Gastroesophageal sphincter (tissue), 4 donors: ENCODE results near the gene TERC. TPM values are rescaled to one million over a fixed set of nuclear protein-coding genes. Genes with fewer than 3 reads are reported as not detected.
"Not testable (repeated sequence)": the region's sequence is repeated elsewhere in the genome, so short reads cannot be mapped to it uniquely, and the experiment has no call there.

Experiments used
- ATAC-seq: fragments of 150-250 bp; one replicate; pipeline ENCODE4 v1.9.1; 2016; ENCODE audit warnings: mild to moderate bottlenecking, moderate library complexity
- H3K27ac ChIP-seq, 4 donors: fragments of 200-600 bp; sonication (generic) in 3 of 4; 1 replicate in 3 of 4; 2 replicates in 1 of 4; pipeline ENCODE4 v1.5.1; 2016 to 2019
- H3K27me3 ChIP-seq: fragments of 200-600 bp; sonication (generic); one replicate; pipeline ENCODE4 v1.5.1; 2019
- H3K36me3 ChIP-seq, 2 donors: fragments of 200-600 bp; sonication (generic); one replicate each; pipeline ENCODE4 v1.5.1; 2019; ENCODE audit warnings: control low read depth in 1 of 2
- H3K4me1 ChIP-seq, 3 donors: fragments of 200-600 bp; sonication (generic); 1 replicate in 2 of 3; 2 replicates in 1 of 3; pipeline ENCODE4 v1.5.1; 2016 to 2019; ENCODE audit warnings: control low read depth in 2 of 3
- H3K4me3 ChIP-seq, 2 donors: fragments of 200-600 bp; sonication (generic); one replicate each; pipeline ENCODE4 v1.5.1; 2019; ENCODE audit warnings: mild to moderate bottlenecking in 1 of 2, moderate library complexity in 1 of 2
- H3K9me3 ChIP-seq, 3 donors: fragments of 200-600 bp; sonication (generic); one replicate each; pipeline ENCODE4 v1.5.1; 2017 to 2019; ENCODE audit warnings: control low read depth in 2 of 3
- CTCF ChIP-seq, 4 experiments: fragments of 200-600 bp in 2 of 4; fragments of 450-650 bp in 2 of 4; sonication (generic) in 1 of 4; IDR thresholded peaks; one replicate each; pipeline ENCODE4 v1.5.1; 2017 to 2019; ENCODE audit warnings: antibody characterized with exemption in 4 of 4, mild to moderate bottlenecking in 2 of 4, moderate library complexity in 2 of 4
- EP300 ChIP-seq: sonication (generic); formaldehyde crosslinking; IDR thresholded peaks from one replicate; pipeline ENCODE4 v1.6.1; 2017; ENCODE audit warnings: antibody characterized with exemption, mild to moderate bottlenecking
- POLR2A ChIP-seq, 2 donors: fragments of 450-650 bp; IDR thresholded peaks; one replicate each; pipeline ENCODE4 v1.6.1; 2017; ENCODE audit warnings: antibody characterized with exemption in 2 of 2, mild to moderate bottlenecking in 2 of 2, moderate library complexity in 1 of 2
- POLR2AphosphoS5 ChIP-seq: sonication (generic); formaldehyde crosslinking; IDR thresholded peaks from one replicate; pipeline ENCODE4 v1.6.1; 2017; ENCODE audit warnings: antibody characterized with exemption
- WGBS, 2 donors: methylation state at CpG; one replicate each; pipeline ENCODE4 v1.1.5; 2018; ENCODE audit warnings: low coverage in 1 of 2; 5-methylcytosine and 5-hydroxymethylcytosine counted together
- small RNA-seq, 4 donors: library from RNA; depleted of rRNA; stranded (forward); fragments of <200 nt; gene quantifications; one replicate each; pipeline ENCODE3, GENCODE V24; 2016
- total RNA-seq, 4 donors: library from RNA; depleted of rRNA; stranded (reverse); fragments of >200 nt; gene quantifications; one replicate each; pipeline ENCODE4 v1.1.0, GENCODE V29; 2016

The TERC gene
- total RNA-seq, 4 donors from 2014 or later, result 25.5 to 97.1 (median 38.6) TPM

DNA sequence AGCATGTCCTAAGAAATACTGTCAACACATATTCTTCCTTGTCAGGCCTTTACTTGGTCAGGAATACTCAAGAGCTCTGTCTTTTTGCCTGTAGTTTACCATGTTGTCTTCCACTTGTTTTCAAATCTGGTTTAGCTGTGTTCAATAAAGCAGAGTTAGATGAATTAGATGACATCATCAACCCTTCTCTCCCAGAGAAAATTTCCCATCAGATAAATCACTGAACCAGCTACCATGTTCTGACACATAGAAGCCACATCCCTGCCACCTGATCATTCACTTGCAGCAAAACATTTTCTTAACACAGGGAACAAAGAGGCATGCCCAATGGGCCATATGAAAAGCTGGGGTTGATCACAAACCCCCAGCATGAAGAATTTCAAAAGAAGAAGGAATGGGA is 42.1 kb downstream of the TERC start:
- no peaks in the 10 kb centered on the region for H3K27me3 ChIP-seq
- H3K4me1 ChIP-seq, result no peaks in the 10 kb centered on the region
- H3K4me3 ChIP-seq, result no peak overlapping the region
- H3K36me3 ChIP-seq, result no peaks in the 10 kb centered on the region
- TF ChIP-seq POLR2A (IDR thresholded peaks at IDR 0.05) (no peak), CTCF (IDR thresholded peaks at IDR 0.05) (no peak), POLR2AphosphoS5 (no peak), EP300 (no peak)
- no peak overlapping the region for H3K27ac ChIP-seq
- H3K9me3 ChIP-seq, result no peaks in the 10 kb centered on the region
- ATAC-seq, result no peak

GRCh38 chr3:169718415-169718814 is 46.4 kb downstream of the TERC start:
- H3K27ac ChIP-seq, H3K27me3 ChIP-seq, H3K4me1 ChIP-seq, ATAC-seq, H3K9me3 ChIP-seq, H3K4me3 ChIP-seq, H3K36me3 ChIP-seq: not testable (repeated sequence)
- no CpG with 5 or more reads among the region's 4 CpGs for WGBS, 2 donors

Small RNA genes within 50 kb of the gene (small RNA-seq; reads per million reads assigned to genes)
- gene RNU6-637P, result 0 reads per million in 4 donors

Other genes with a start within 250 kb of the TERC start
- 10 to 100 TPM; 13.7 to 92.6 (median 55.6) TPM for gene MECOM, start 101.3 kb downstream of the TERC start, total RNA-seq
- gene ACTRT3, start 4.5 kb upstream of the TERC start, total RNA-seq, result 1 to 10 TPM; 1.8 to 5.1 (median 4.5) TPM
- gene MYNN, start 8.3 kb upstream of the TERC start, total RNA-seq, result 10 to 100 TPM; 13.3 to 32.8 (median 19.5) TPM
- gene LRRIQ4, start 47.8 kb upstream of the TERC start, total RNA-seq, result not detected
- 1 to 10 TPM; 3.1 to 7.9 (median 5.9) TPM for gene LRRC34, start 47.8 kb upstream of the TERC start, total RNA-seq
- gene LRRC31, start 104.9 kb upstream of the TERC start, total RNA-seq, result under 1 TPM in 1 of 4 donors, not detected in 3; 0.35 TPM
- gene SAMD7, start 146.5 kb upstream of the TERC start, total RNA-seq, result not detected
- gene SEC62, start 201.7 kb upstream of the TERC start, total RNA-seq, result 10 to 100 TPM; 75.9 to 88.8 (median 82.4) TPM